PC-9 (cell line): ENCODE measurements around the gene MGARP. TPM values are rescaled to one million over a fixed set of nuclear protein-coding genes. Genes with fewer than 3 reads are reported as not detected.

Experiments
- BruUV-seq: library from RNA; stranded (reverse); fragments of 400-500 nt; replicated peaks from 2 replicates; lab custom pipeline; 2021; lab: Mats Ljungman, UMichigan
- CTCF ChIA-PET: fragments of 300-600 bp; sonication (Branson Sonifier 250); formaldehyde crosslinking; loops from one replicate; lab custom pipeline; 2022; ENCODE audit warnings: antibody characterized with exemption; lab: Charles Lee
- POLR2A ChIA-PET: fragments of 300-600 bp; sonication (Branson Sonifier 250); formaldehyde crosslinking; loops from one replicate; lab custom pipeline; 2022; ENCODE audit warnings: antibody characterized with exemption; ENCODE audit not compliant: unreplicated experiment; lab: Charles Lee
- DNase-seq, 2 experiments: peaks; one replicate each; pipeline versions ENCODE4 v3.0.0 to v3.0.0-alpha.2; 2015 to 2022; ENCODE audit warnings: mixed read lengths in 1 of 2
- H2AFZ ChIP-seq: fragments of 200-600 bp; sonication (generic); 2 replicates; pipeline ENCODE4 v1.8.1; 2017; ENCODE audit warnings: antibody characterized with exemption
- H3F3A ChIP-seq: fragments of 200-600 bp; sonication (generic); 2 replicates; pipeline ENCODE4 v1.8.1; 2017; ENCODE audit warnings: antibody characterized with exemption, mild to moderate bottlenecking, low read depth; ENCODE audit not compliant: insufficient read depth
- H3K27ac ChIP-seq: fragments of 200-600 bp; sonication (generic); 2 replicates; pipeline ENCODE4 v1.6.1; 2016; ENCODE audit warnings: mixed run types
- H3K27me3 ChIP-seq: fragments of 200-600 bp; sonication (generic); 2 replicates; pipeline ENCODE4 v1.6.1; 2016; ENCODE audit warnings: low read depth, mixed run types; ENCODE audit not compliant: insufficient read depth
- H3K36me3 ChIP-seq: fragments of 200-600 bp; sonication (generic); 2 replicates; pipeline ENCODE4 v1.6.1; 2016; ENCODE audit warnings: low read depth, mixed run types
- H3K4me1 ChIP-seq: fragments of 200-600 bp; sonication (generic); replicated peaks from 2 replicates; pipeline ENCODE4 v1.6.1; 2016; ENCODE audit warnings: mixed run types; ENCODE audit not compliant: insufficient read depth
- H3K4me2 ChIP-seq: fragments of 200-600 bp; sonication (generic); 2 replicates; pipeline ENCODE4 v1.6.1; 2017; ENCODE audit warnings: mixed run types
- H3K4me3 ChIP-seq: fragments of 200-600 bp; sonication (generic); 2 replicates; pipeline ENCODE4 v1.6.1; 2016; ENCODE audit warnings: mixed run types
- H3K79me2 ChIP-seq: fragments of 200-600 bp; sonication (generic); 2 replicates; pipeline ENCODE4 v1.6.1; 2017; ENCODE audit warnings: low read depth, mixed run types
- H3K9me2 ChIP-seq: fragments of 200-600 bp; sonication (generic); 2 replicates; pipeline ENCODE4 v1.8.1; 2017; ENCODE audit warnings: mild to moderate bottlenecking; ENCODE audit not compliant: insufficient read depth
- H3K9me3 ChIP-seq: fragments of 200-600 bp; sonication (generic); 2 replicates; pipeline ENCODE4 v1.8.1; 2016; ENCODE audit warnings: low read depth; ENCODE audit not compliant: insufficient read depth
- H4K20me1 ChIP-seq: fragments of 200-600 bp; sonication (generic); 2 replicates; pipeline ENCODE4 v1.8.1; 2017; ENCODE audit not compliant: insufficient read depth
- CTCF ChIP-seq: fragments of 200-600 bp; sonication (generic); conservative IDR thresholded peaks from 2 replicates; pipeline ENCODE4 v1.6.1; 2017; ENCODE audit warnings: mixed run types, antibody characterized with exemption, mild to moderate bottlenecking, moderate library complexity
- EZH2 ChIP-seq: fragments of 200-600 bp; sonication (generic); IDR thresholded peaks from 2 replicates; pipeline ENCODE4 v1.8.0; 2017; ENCODE audit warnings: antibody characterized with exemption, low read depth
- intact Hi-C: fragments of 100-400 bp; cut with micrococcal nuclease; formaldehyde crosslinking; loops from one replicate; pipeline ENCODE4 v1.10.0; 2022; ENCODE audit not compliant: unreplicated experiment
- total RNA-seq: library from RNA; stranded (reverse); gene quantifications from 2 replicates; pipeline ENCODE4 v1.2.3, GENCODE V29; 2021

Gene MGARP
- total RNA-seq, 1 experiment from 2014 or later: not detected

GRCh38 chr4:139247700-139248238, 32.3 kb downstream of the MGARP start:
- H3K36me3 ChIP-seq: no peaks in the 10 kb centered on the region
- no peak overlapping the region for H2AFZ ChIP-seq
- intact Hi-C loops: no loop called here
- no peaks in the 10 kb centered on the region for H3F3A ChIP-seq
- H3K27me3 ChIP-seq: no peaks in the 10 kb centered on the region
- TF ChIP-seq CTCF (no peak), EZH2 (no peak)
- H3K4me2 ChIP-seq: no peak overlapping the region
- no peaks in the 10 kb centered on the region for H4K20me1 ChIP-seq
- no peak overlapping the region for H3K4me3 ChIP-seq
- H3K9me2 ChIP-seq: no peaks in the 10 kb centered on the region
- no peaks in the 10 kb centered on the region for H3K79me2 ChIP-seq
- POLR2A ChIA-PET: interaction anchor here (0.5 kb wide), 1 partner anchor 20 kb away, joined by 5 read pairs; no protein-coding TSS in a partner anchor
- H3K9me3 ChIP-seq: no peaks in the 10 kb centered on the region
- H3K4me1 ChIP-seq: peaks cover 11% of the 10 kb centered on the region
- H3K27ac ChIP-seq: no peak overlapping the region
- no TSS peak for BruUV-seq
- no peak for DNase-seq
- CTCF ChIA-PET: interaction anchor here (0.5 kb wide), 1 partner anchor 19 kb away, joined by 5 read pairs; no protein-coding TSS in a partner anchor

- DNase-seq: no peak
- Histone ChIP-seq H3K4me1 (peaks cover 11% of the 10 kb centered on the region), H3K4me3 (no peak overlapping the region), H3K36me3 (no peaks in the 10 kb centered on the region), H4K20me1 (no peaks in the 10 kb centered on the region), H3F3A (no peaks in the 10 kb centered on the region), H3K4me2 (no peak overlapping the region), H3K27ac (no peak overlapping the region), H3K79me2 (no peaks in the 10 kb centered on the region), H3K27me3 (no peaks in the 10 kb centered on the region), H2AFZ (no peak overlapping the region), H3K9me3 (no peaks in the 10 kb centered on the region), H3K9me2 (no peaks in the 10 kb centered on the region)
- POLR2A ChIA-PET: interaction anchor here (0.5 kb wide), 1 partner anchor 20 kb away, joined by 5 read pairs; no protein-coding TSS in a partner anchor
- BruUV-seq: no TSS peak
- intact Hi-C loops: no loop called here
- CTCF ChIA-PET: interaction anchor here (0.5 kb wide), 1 partner anchor 18 kb away, joined by 5 read pairs; no protein-coding TSS in a partner anchor
- TF ChIP-seq EZH2: no peak
- no peak for TF ChIP-seq CTCF
Observed at GRCh38 chr4:139247241-139247640, 32.8 kb downstream of the MGARP start.

GRCh38 chr4:139246166-139246565, 33.9 kb downstream of the MGARP start:
- intact Hi-C loops: no loop called here
- Histone ChIP-seq H3K4me3 (no peak overlapping the region), H3K4me2 (no peak overlapping the region), H3K4me1 (peaks cover 11% of the 10 kb centered on the region), H3K9me2 (no peaks in the 10 kb centered on the region), H2AFZ (no peak overlapping the region), H3K27ac (no peak overlapping the region), H3F3A (no peaks in the 10 kb centered on the region), H3K36me3 (no peaks in the 10 kb centered on the region), H3K9me3 (no peaks in the 10 kb centered on the region), H3K27me3 (no peaks in the 10 kb centered on the region), H3K79me2 (no peaks in the 10 kb centered on the region), H4K20me1 (no peaks in the 10 kb centered on the region)
- CTCF ChIA-PET: no interaction called here
- POLR2A ChIA-PET: interaction anchor here (0.6 kb wide), 1 partner anchor 69 kb away, joined by 4 read pairs; the partner anchor contains the start of gene ELF2
- no peak for DNase-seq
- no TSS peak for BruUV-seq
- TF ChIP-seq EZH2 (no peak), CTCF (no peak)
